Left lung (tissue), 10 donors: ENCODE results near the gene SLC15A4. TPM values are rescaled to one million over a fixed set of nuclear protein-coding genes. Genes with fewer than 3 reads are reported as not detected.
A peak's percentile ranks its signal among the peaks of the same experiment; 100 is the strongest.

Experiments used
- ATAC-seq: fragments of 200-7000 bp; cut with Tn5 transposase; one replicate; pipeline ENCODE4 v1.9.1; 2020; ENCODE audit warnings: moderate library complexity
- DNase-seq, 4 donors: peaks; one replicate each; pipeline ENCODE4 v3.0.0-alpha.2; 2013 to 2020
- H3K27ac ChIP-seq, 2 donors: fragments of 200-600 bp; sonication (generic) in 1 of 2; one replicate each; pipeline versions ENCODE4 v1.5.0 to v1.8.0; 2020 to 2021
- H3K27me3 ChIP-seq, 2 donors: fragments of 200-600 bp; sonication (generic) in 1 of 2; one replicate each; pipeline versions ENCODE4 v1.5.0 to v1.8.0; 2020 to 2021
- H3K36me3 ChIP-seq, 2 donors: fragments of 200-600 bp; sonication (generic) in 1 of 2; one replicate each; pipeline versions ENCODE4 v1.5.0 to v1.8.0; 2020 to 2021
- H3K4me1 ChIP-seq, 2 donors: fragments of 200-600 bp; one replicate each; pipeline ENCODE4 v1.8.0; 2021
- H3K4me3 ChIP-seq, 2 donors: fragments of 200-600 bp; sonication (generic) in 1 of 2; one replicate each; pipeline versions ENCODE4 v1.5.0 to v1.8.0; 2020 to 2021; ENCODE audit warnings: mild to moderate bottlenecking in 1 of 2
- H3K9me3 ChIP-seq, 2 donors: fragments of 200-600 bp; sonication (generic) in 1 of 2; one replicate each; pipeline versions ENCODE4 v1.5.0 to v1.8.0; 2020 to 2021
- CTCF ChIP-seq, 2 donors: fragments of 200-600 bp; sonication (generic) in 1 of 2; IDR thresholded peaks; one replicate each; pipeline versions ENCODE4 v1.5.0 to v1.8.0; 2021; ENCODE audit warnings: antibody characterized with exemption in 2 of 2
- intact Hi-C, 2 donors: fragments of 100-400 bp; cut with DNase I; formaldehyde crosslinking; loops; one replicate each; pipeline versions ENCODE4 v1.11.2 to v1.14.2; 2022
- polyA plus RNA-seq, 6 donors: library from polyadenylated mRNA; unstranded; fragments of 120-200 nt; gene quantifications; one replicate each; pipeline ENCODE4 v1.2.1, GENCODE V29; 2013; ENCODE audit not compliant: insufficient read length in 6 of 6
- total RNA-seq, 2 donors: library from RNA; stranded (reverse); fragmentation: NEBNext Ultra II Directional; extraction: Animal tissue kit (Norgen Biotek cat#: 25700); gene quantifications; one replicate each; pipeline ENCODE4 v1.2.1, GENCODE V29; 2021
- donor health status: DM: no; HTN: yes; CAD: no.
- donor health status: DM: no; HTN: no; CAD: no.

SLC15A4 gene
- total and polyA plus RNA-seq, 8 donors: 26.5 to 38.2 (median 29.3) TPM

GRCh38 chr12:128818065-128819022 is 5.4 kb downstream of the SLC15A4 start:
- intact Hi-C loops: no loop called here
- H3K27me3 ChIP-seq: no peaks in the 10 kb centered on the region
- peak overlapping the region; percentile 21 to 92 for H3K27ac ChIP-seq
- H3K9me3 ChIP-seq: no peaks in the 10 kb centered on the region
- ATAC-seq: peak; percentile 12
- TF ChIP-seq CTCF (IDR thresholded peaks at IDR 0.05): no peak
- DNase-seq: no peak
- H3K4me1 ChIP-seq: peaks cover 19 to 74% of the 10 kb centered on the region in 2 donors
- H3K4me3 ChIP-seq: no peak overlapping the region
- peaks cover 0 to 16% of the 10 kb centered on the region in 2 donors for H3K36me3 ChIP-seq

GRCh38 chr12:128817111-128818015 is 6.4 kb downstream of the SLC15A4 start:
- peak; percentile 45 for ATAC-seq
- peaks cover 10 to 67% of the 10 kb centered on the region in 2 donors for H3K4me1 ChIP-seq
- no peak for TF ChIP-seq CTCF (IDR thresholded peaks at IDR 0.05)

GRCh38 chr12:128816643-128816920 is 7.2 kb downstream of the SLC15A4 start:
- H3K4me3 ChIP-seq: no peak overlapping the region
- H3K27me3 ChIP-seq: no peaks in the 10 kb centered on the region
- H3K9me3 ChIP-seq: no peaks in the 10 kb centered on the region
- intact Hi-C loops: no loop called here
- peaks cover 0 to 25% of the 10 kb centered on the region in 2 donors for H3K36me3 ChIP-seq
- TF ChIP-seq CTCF (IDR thresholded peaks at IDR 0.05): no peak
- ATAC-seq (no peak), DNase-seq (no peak)
- H3K4me1 ChIP-seq: peaks cover 5 to 60% of the 10 kb centered on the region in 2 donors
- H3K27ac ChIP-seq: peak overlapping the region in 1 of 2 donors; percentile 92

More at GRCh38 chr12:128817111-128818015, 6.4 kb downstream of the SLC15A4 start:
- Histone ChIP-seq H3K27me3 (no peaks in the 10 kb centered on the region), H3K9me3 (no peaks in the 10 kb centered on the region), H3K36me3 (peaks cover 0 to 23% of the 10 kb centered on the region in 2 donors), H3K27ac (peak overlapping the region; percentile 21 to 92), H3K4me3 (no peak overlapping the region)
- peak in 1 of 4 donors; percentile 56 for DNase-seq
- intact Hi-C loops: no loop called here

GRCh38 chr12:128815779-128816642 is 7.7 kb downstream of the SLC15A4 start:
- ATAC-seq (no peak), DNase-seq (no peak)
- Histone ChIP-seq H3K27ac (peak overlapping the region in 1 of 2 donors; percentile 92), H3K4me1 (peaks cover 5 to 58% of the 10 kb centered on the region in 2 donors), H3K36me3 (peaks cover 0 to 25% of the 10 kb centered on the region in 2 donors), H3K27me3 (no peaks in the 10 kb centered on the region), H3K4me3 (no peak overlapping the region), H3K9me3 (no peaks in the 10 kb centered on the region)
- TF ChIP-seq CTCF (IDR thresholded peaks at IDR 0.05): no peak
- intact Hi-C loops: no loop called here
